Measurements from ENCODE around the gene TGM3.

TGM3 gene

GRCh38 chr20:2380601-2381000 lies 84.8 kb downstream of the TGM3 start, which contains the start of gene TGM6:
TSS of gene TGM6 (plus strand) at chr20:2380901. CDS start at chr20:2380969, 68 bp downstream.
- no peak for DNase-seq (ENCODE audit: low spot score)

GRCh38 chr20:2381303-2381702 lies 85.5 kb downstream of the TGM3 start:
- DNase-seq (ENCODE audit: low spot score): no peak

DNA sequence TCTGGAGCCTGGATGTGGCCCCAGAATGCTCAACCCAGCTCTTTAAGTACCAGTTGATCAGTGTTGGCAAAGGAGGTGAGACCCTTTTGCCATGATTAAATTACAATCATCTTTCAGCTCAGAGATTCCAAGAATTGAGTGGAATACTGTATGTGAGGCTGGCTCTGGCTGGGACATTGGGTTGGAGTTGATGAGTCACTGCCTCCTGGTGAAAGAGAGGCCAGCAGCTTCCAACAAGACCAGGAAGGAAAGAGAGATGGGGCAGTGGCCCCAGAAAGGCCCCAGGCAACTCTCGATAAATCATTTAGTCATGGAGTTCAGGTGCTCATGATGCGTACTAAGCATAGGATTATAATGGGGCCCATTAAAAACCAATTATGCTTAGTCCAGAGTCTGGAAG lies 87.0 kb downstream of the TGM3 start:
- no peak for DNase-seq (ENCODE audit: low spot score)

DNA sequence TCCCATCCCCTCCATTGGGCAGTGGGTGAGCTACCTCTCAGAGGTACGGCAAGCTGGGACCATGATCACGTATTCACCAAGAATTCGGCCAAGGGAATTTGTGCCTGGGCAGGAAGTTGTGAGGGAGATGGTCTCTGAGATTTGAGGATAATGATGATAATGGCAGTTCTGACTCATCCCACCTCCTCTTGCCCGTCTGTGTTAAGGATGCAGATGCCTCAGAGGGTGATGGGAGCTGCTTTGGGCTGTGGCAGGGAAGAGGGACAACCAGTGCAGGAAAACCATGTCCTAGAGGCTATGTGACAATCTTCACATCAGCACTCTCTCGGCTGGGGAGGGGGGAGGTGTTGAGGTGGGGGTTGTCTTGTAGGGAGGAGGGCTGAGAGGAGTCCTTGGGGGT lies 89.2 kb downstream of the TGM3 start:
- DNase-seq (ENCODE audit: low spot score): no peak

- DNase-seq (ENCODE audit: low spot score): no peak
Measured at GRCh38 chr20:2385496-2385895, 89.7 kb downstream of the TGM3 start.

DNA sequence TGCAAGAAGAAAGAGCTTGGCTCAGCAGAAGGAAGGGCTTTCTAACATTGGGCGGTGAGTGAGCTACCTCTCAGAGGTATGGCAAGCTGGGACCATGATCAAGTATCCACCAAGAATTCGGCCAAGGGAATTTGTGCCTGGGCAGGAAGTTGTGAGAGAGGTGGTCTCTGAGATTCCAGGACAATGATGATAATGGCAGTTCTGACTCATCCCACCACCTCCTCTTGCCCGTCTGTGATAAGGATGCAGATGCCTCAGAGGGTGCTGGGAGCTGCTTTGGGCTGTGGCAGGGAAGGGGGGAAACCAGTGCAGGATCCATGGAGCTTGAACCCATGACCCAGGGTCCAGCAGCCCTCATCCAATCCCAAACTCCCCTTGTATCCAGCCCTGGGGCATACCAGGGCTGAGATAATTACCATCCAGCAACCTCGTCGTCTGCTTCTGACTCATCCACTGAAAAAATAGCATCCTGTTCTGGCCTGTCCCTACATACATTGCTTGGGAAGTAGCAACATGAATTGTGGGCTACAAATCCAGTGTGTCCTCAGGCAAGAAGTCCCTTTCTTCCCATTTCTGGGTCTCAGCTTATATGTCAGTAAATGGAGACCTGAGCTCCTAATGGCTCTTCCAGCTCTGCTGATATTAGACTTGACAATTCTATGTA lies 90.8 kb downstream of the TGM3 start:
- DNase-seq (ENCODE audit: low spot score): no peak

- DNase-seq (ENCODE audit: low spot score): peak; percentile 63
Measured at GRCh38 chr20:2387180-2387577, 91.4 kb downstream of the TGM3 start.

DNA sequence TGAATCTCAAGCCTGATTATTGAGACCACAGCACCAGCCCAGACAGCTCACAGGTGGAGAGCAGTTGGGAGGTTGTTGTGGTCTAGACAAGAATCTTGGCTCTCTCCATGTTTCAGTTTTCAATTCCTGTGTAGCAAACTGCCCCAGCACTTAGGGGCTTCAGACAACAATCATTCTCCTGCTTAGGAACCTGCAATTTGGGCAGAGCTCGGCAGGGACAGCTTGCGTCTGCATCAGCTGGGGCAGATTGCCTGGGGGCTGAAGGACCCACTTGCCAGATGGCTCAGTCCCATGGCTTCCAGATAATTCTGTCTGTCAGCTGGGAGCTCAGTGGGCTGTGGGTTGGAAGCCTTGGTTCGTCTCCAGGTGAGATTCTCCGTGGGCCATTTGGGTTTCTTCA lies 91.8 kb downstream of the TGM3 start:
- DNase-seq (ENCODE audit: low spot score): no peak

All from germinal center (tissue), 1 donor.